ENCODE measurements around the gene LENG1.
"Not testable (repeated sequence)": the region's sequence is repeated elsewhere in the genome, so short reads cannot be mapped to it uniquely, and the experiment has no call there.

LENG1 gene

DNA sequence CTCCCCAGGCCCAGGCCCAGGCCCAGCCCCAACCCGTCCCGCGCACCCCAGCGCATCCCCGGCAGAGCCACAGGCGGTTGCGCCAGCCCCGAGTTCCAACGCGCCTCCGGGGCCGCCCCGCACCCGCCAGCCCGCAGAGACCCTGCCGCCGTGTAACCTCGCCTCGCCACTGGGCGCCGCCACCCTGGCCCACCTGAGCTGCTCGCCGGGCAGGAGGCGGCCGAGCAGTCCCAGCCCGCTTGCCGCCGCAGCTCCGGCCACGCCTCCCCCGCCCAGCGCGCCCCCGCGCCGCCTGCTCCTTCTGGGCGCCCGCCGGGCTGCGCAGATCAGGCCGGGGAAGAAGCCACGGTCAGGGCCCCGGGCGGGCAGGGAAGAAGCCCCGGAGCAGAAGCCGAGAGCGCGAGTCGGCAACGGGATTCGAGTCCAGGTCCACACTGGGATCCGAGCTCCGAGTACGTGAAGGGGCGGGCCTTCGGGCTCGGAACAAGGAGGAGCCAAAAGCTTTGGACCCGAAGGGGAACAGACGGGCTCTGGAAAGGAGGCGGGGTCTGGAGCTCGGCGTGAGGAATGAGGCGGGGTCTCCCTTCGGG lies 29.7 kb upstream of the LENG1 start, which contains the start of gene MBOAT7:
MBOAT7 (minus strand) TSS at position 436 of the 590 bp plus-strand sequence. CDS start 1,072 bp downstream, outside the sequence.
- DNase-seq: no peak

DNA sequence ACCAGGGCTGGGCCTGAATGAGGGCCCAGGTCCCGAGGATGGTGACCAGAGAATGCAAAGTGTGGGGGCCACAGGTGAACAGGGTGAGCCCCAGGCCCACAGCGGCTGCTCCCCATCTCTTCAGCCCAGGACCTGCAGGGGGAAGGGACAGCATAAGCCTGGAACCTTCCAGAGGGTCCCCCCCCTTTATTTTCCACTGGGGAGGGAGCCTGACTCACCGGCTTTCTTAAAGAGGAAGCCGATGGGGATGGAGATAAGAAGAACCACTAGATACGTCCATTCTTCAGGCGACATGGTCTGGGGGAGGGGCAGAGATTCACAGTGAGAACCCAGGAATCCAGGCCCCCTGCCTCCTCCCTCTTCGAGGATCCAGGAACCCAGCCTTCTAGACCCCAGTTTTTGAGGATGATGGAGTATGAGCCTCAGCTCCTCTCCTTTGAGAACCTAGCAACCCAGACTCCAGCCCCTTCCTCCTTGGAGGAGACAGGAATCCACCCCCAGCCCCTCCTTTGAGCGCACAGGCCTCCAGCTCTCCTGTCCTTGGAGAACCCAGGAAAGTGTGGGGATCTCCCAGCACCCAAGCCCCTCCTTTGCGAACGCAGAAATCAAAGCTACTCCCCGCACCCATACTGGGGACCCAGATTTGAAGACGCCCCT lies 28.8 kb upstream of the LENG1 start:
- no peak for DNase-seq

DNA sequence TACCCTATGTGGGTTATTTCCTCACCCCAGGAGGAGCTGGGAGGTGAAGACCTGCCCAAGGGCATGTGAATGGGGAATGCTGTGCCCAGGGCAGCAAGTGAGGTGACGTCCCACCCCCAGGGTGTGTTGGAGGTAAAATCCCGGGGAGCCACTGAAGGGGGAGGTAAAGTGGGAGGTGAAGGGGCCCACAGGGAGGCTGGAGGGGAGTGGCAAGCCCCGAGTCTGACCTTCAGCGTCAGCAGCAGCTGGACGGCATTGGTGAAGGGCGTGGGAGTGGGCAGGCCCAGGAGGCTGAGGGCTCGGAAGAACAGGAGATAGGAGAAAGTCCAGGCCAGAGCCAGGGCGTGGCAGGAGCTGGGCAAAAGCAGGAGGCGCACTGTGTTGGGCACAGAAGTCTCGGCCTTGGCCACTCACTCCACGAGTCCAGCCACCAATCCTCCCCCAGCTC lies 27.4 kb upstream of the LENG1 start:
- no peak for DNase-seq

DNA sequence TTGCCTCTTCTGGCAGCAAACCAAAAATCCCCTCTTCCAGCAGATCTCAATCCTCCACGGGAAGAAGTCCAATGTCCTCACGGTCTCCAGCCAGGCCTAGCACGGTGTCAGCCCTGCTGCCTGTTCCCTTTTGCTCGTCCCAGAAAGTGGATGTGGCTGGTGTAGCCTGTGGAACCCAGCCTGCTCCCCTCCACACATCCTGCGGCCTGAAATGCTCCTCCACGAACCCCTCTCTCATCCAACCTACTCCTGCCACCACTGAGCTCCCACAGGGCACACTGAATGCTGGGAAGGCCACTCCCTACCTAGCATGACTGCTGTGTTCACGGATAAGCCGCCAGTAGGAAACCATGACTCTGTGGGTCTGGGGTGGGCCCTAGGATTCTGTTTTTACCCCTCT lies 26.8 kb upstream of the LENG1 start:
- no peak for DNase-seq

DNA sequence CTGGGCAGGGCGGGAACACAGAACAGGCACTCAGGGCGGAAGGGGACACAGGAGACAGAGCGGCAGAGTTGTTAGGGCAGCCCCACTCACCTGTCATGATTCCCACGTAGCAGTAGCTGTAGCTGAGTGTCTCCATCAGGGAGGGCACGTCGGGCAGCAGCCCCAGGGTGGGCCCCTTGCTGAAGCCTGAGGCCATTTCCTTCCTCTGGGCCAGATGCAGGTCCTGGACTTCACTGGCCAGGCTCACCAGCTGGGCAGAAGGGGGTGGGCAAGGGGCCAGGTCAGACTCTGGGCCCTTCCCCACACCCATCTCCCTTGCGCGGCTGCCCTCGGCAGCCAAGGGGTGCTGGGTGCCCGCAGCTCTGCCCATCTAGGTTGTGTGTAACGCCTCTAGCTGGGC lies 23.9 kb upstream of the LENG1 start:
- DNase-seq: no peak

DNA sequence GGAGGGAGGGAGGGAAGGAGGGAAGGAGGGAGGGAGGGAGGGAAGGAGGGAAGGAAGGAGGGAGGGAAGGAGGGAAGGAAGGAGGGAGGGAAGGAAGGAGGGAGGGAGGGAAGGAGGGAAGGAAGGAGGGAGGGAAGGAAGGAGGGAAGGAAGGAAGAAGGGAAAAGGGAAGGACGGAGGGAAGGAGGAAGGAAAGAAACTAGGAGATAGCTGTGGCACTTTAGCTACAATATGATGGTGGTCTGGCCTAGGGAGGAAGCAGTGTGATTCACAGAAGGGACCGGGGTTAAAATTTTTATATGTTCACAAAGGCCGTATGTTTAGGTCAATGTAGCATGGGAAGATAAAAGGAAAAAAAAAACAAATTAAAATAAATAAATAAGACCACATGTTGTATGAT lies 22.4 kb upstream of the LENG1 start:
- DNase-seq: not testable (repeated sequence)

DNA sequence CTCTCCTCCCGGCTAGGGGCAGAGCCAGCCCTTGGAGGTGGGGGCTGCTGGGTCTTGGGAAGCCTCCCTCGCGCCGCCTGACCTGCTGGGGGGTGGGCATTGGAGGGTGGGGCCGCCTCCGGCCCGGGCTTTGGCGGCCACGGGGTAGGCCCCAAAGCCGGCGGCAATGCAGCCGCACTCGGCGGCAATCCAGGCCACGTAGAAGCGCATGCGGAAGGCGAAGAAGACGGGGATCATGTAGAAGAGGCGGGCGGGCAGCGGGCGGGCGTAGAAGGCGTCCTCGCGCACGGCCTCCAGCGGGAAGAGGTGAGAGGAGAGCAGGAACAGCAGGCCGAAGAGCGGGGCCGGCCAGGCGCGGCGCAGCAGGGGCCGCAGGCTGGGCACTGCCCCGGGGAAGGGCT lies 21.2 kb upstream of the LENG1 start:
- no peak for DNase-seq

DNA sequence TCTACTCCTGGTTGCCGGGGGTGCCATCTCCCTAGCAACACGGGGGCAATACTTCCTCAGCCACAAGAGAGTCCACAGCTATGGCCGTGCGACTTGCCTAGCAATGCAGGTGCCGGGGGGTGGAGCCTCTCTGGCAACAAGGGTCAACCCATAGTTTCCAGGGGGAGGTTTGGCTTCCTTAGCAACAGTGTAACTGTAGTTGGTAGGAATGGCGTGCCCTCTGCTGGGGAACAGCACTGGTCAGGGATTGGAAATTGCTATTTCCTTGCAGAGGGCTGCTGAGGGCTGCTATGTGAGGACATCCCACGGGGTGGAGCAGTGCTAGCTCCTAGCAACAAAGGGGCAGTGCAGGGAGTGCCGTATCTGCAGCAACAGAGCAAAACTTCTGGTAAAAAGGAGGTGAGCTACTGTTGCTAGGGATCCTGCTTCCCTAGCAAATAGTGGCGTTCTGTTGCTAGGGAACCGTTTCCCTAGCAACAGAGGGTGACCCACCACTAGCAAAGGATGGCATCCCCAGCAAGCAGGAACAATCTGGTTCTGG lies 20.5 kb upstream of the LENG1 start:
- DNase-seq: no peak

DNA sequence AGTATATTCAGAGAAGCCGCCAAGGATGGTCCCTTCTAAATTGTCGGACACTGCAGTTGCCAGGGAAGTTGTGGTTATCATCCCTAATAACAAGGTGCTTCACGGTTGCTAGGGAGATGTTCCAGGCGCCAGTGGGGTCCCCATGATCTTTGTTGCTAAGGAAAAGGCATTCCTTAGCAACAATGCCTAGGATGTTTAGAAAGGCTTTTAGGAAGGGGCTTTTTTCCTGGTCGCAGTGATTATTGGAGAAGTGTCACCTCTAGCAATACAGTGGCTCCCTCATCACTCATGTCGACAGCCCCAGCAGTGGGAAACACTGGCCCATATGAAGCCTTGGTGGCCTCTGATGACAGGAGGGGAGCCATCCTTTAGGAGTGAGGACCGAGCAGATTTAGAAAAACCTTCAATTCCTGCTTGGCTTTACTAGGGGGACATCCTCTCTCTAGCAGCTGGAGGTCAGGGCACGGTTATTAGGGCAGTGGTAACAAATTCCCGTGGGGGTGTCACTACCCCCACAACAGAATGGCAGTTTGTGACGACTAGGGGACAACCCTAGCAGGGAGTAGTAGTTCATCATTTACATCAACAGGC lies 19.8 kb upstream of the LENG1 start:
- no peak for DNase-seq

DNA sequence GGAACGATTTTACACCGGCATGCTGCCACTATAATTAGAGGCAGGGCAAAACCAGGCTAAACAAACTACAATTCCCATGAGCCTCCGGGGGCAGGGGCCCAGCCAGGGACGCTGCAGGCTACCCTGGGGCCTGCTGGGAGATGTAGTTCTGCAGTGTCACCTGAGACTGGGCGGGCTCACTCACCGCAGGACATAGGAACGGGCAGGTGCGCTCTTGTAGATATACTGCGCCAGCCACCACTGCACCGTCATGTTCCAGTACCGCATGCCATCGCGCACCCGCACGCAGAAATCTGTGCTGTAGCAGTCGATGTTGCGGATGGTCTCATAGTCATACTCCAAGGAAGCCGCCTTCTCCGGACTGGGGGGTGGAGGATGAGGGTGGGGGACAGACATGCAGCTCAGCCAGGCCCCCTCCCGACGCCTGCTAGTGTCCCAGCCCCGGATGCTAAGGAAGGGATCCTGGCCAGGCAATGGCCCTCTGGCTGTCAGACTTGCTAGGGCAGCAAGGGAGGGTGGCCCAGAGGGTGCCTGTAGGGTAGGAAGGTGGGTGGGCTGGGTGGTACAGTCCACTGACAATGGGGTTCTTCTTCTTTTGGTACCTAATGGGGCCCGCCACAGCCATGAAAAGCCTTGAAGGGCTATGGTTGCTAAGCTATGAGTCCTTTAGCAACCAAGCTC lies 19.2 kb upstream of the LENG1 start:
- DNase-seq: no peak

DNA sequence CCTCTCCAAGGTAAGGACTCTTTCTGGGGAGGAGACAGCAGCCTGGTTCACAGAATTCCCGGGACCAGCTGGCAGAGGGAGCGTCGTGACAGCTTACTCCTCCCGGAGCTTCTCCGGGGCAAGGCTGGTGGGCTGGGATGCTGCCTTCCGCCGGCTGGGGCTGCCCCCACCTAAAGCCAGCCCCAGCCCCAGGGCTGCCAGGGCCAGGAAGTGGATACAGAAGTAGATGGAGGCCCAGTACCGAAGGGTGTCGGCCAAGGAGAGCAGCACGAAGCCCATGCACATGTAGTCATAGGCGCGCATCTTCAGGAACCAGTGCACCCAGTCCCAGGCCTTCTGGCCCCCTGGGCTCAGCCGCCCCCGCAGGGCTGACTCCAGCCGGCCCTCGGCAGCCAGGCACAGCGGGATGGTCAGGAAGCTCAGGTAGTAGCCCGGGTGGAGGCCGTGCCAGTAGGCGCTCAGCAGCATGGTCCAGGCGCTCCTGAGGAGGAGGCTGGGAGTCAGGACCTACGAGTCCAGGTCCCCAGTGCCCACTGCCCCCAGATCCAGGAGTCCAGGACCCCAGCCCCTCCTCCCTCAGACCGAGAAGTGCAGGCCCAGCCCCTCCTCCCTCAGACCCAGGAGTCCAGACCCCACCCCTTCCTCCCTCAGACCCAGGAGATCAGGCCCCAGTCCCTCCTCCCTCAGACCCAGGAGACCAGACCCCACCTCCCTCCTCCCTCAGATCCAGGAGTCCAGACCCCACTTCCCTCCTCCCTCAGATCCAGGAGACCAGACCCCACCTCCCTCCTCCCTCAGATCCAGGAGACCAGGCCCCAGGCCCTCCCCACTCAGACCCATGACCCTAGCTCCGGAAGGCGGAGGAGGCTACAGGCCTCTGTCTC lies 14.7 kb upstream of the LENG1 start:
- no peak for DNase-seq

DNA sequence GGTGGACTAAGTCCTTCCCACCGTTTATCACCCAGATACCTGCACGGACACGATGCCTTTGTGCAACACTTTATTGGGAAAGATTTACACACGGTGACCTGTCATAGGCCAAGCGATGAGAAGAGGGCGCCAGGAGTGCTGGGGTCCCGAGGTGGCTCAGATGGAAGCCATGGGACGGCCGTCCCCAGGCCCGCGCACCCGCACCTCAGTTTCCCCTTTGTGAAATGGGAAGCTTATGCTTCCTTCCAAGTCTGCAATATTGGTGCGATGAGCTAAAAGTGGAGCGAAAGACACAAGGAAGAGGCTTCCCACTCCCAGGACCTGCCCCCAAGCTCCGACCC lies 13.8 kb upstream of the LENG1 start:
- DNase-seq: no peak

DNA sequence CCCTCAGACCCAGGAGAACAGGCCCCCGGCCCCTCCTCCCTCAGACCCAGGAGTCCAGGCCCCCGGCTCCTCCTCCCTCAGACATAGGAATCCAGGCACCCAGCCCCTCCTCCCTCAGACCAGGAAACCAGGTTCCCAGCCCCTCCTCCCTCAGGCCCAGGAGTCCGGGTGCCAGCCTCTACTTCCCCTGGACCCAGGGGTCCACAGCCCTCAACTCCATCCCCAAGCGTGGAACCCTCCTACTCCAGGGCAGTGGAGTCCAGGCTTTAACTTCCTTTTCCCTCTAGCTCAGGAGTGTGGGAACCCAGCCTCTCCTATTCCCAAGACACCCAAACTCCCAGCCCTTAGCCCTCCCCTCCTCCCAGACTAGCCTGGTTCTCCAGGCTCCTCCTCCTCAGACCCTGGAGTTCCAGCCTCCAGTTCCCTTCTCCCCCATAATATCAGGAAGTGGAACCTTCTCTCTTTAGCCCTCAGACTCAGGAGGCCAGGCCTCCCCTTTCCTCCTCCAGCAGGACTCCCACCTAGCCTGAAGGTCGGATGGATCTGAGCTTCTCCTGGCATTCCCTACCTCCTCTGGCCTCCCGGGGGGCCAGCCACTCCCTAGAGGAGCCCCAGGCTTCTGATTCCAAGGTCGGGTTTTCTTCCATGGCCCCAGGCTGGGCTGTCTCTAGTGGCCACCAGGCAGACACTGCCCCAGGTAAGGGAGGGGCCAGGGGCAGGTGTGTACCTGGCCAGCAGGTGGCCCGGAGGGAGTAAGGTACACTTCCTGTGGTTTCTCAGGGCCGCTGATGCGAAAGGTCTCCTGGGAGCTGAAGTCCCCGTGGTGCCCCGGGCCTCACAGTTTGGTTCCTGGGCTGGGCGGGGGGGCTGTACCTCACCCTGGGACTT lies 13.2 kb upstream of the LENG1 start, which contains the start of gene TMC4:
TMC4 (minus strand) TSS at position 690 of the 888 bp plus-strand sequence; CDS start at position 647, 43 bp downstream.
- DNase-seq: no peak

DNA sequence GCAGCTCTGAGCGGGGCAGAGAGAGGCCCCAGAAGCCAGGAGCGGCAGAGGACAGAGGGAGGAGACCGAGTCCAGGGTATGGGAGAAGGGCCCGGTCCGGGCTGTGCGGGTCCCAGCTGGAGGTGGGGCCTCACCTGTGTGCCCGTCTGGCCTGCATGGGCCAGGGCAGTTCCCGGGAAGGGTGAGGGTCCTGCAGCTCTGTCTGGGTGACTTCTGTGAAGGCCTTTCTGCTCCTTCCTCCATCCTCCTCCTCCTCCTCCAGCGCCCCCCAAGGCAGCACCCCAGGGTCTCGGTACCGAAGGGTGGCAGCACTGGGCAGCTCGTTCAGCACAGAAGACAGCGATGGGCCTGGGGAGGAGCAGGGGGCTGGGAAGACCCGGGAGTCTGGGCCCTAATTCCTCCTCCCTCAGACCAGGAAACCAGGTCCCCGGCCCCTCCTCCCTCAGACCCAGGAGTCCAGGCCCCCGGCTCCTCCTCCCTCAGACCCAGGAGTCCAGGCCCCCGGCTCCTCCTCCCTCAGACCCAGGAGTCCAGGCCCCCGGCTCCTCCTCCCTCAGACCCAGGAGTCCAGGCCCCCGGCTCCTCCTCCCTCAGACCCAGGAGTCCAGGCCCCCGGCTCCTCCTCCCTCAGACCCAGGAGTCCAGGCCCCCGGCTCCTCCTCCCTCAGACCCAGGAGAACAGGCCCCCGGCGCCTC lies 12.4 kb upstream of the LENG1 start:
- DNase-seq: not testable (repeated sequence)

DNA sequence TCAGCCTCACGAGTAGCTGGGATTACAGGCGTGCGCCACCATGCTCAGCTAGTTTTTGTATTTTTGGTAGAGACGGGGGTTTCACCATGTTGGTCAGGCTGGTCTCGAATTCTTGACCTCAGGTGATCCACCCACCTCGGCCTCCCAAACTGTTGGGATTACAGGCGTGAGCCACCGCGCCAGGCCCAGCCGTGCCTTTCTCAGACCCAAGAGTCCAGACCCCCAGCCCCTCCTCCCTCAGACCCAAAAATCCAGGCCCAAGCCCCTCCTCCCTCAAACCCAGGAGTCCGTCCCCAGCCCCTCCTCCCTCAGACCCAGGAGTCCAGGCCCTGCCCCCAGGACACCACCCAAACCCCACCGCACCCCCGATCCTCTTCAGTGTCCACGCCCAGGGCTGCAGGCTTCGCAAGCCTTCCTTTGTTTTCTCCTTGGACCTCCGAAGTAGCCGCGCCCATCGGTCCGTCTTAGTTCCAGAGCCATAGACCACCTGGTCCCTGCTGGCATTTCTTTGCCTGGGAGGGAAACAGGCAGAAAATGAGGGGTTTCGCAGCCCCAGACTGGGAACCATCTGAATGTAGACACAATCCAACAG lies 9.7 kb upstream of the LENG1 start:
- no peak for DNase-seq

DNA sequence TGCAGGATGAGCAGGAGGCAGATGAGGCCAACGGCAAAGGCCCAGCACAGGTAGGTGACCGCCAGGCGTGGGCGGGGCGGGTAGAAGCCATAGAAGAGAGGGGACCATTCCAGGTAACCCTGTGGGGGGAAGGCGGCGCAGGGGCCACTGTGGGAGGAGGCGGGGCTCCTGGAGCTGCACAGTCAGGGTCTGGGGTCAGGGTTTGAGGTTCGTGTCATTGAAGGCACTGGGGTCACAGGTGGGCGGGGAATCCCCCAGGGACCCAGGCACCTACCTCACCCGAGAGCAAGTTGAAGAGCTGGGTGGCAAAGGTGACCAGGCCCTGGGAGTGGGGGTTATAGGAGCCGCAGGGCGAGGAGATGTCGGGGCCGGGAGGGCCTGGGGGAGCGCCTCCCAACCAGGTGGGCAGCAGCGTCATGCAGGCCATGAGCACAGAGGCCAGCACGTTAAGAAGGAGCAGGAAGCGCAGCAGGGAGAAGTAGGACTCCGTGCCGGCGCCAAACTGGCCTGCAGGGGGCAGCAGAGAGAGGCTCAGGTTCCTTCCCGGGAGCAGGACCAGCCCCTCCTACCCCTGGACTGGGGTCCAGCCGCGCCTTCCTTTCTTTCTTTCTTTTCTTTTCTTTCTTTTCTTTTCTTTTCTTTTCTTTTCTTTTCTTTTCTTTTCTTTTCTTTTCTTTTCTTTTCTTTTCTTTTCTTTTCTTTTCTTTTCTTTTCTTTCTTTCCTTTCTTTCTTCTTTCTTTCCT lies 8.8 kb upstream of the LENG1 start:
- peak; percentile 79 for DNase-seq

DNA sequence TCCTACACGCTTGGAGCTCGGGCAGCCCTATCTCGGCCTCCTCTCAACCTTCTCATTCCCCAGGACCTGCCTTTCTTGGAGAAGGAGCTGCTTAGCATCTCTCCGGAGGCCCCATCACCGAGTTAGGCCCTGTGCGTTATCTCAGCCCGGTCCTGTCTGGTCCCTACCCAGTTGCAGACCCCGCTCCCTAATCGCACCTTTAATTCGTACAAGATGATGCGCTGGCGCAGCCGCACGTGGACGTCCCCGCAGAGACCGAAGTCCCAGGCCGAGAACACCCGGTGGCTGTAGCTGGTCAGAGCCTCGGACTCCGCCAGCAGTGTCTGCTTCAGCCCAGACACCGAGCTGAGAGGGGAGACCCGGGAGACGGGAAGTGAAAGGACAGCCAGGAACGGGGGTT lies 5.7 kb upstream of the LENG1 start:
- no peak for DNase-seq

DNA sequence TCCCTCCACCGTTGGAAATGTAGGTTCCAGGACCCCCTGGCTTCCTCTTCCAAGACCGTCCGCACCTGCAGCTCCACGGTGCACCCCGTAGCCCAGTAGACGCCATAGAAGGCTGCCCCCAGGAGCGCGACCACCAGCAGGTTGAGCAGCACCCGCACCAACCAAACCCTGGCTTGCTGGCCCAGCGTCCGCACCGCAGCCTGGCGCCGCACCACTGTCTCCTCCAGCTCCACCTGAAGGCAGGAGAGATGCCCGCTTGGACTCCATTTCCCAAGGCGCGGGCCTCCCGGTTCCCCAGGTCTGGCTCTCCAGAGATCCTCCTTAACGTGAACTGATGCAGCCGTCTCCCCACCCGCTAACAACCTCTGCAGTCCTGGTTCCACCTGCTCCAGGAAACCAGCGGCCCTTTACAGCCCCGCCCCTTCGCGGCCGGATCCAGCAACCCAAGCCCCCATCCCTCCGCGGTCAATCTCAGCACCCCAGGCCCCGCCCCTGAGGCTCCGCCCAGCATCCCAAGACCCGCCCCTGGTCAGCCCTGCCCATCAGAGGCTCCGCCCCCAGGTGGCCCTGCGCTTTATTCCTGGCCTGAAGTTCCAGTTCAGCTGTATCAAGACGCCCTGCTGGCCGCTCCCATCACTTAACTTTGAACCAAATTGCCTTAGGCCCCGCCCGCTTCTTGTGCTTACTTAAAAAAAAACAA lies 5.0 kb upstream of the LENG1 start:
- peak; percentile 49 for DNase-seq

DNA sequence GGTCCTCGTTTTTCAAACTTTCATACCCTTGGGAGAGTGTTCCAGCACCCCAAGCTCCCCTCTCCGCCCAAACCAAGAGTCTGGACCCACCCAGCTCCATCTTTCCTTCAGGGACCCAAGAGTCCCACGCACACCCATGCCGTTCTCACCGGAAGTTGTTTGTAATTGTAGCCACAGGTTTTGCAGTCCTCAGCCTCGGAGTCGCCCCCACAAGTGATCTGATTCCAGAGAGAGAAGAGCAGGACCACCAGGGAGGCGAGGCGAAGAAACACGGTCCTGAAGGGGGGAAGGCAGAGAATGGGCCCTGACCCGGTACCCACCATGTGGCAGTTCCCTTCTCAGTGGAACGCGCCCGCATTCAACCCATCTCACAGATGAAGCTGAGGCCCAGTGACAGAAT lies 3.4 kb upstream of the LENG1 start:
- no peak for DNase-seq
